HepG2 (cell line): Measurements from ENCODE around the gene PTPRM. TPM values are rescaled to one million over a fixed set of nuclear protein-coding genes. Genes with fewer than 3 reads are reported as not detected.

Experiments used
- EP300 ChIP-seq, 3 experiments: sonication (generic) in 1 of 3; formaldehyde crosslinking in 1 of 3; IDR thresholded peaks; 2 replicates each; pipeline versions ENCODE4 v1.5.1 to v1.6.1; 2011 to 2020; ENCODE audit warnings: low read depth in 2 of 3, low read length in 2 of 3, borderline replicate concordance in 1 of 3, improper control_type of control experiment in 1 of 3, mild to moderate bottlenecking in 1 of 3, missing genetic modification reagents in 1 of 3, moderate library complexity in 1 of 3
- FOXO1 ChIP-seq: sonication (generic); formaldehyde crosslinking; IDR thresholded peaks from 2 replicates; pipeline ENCODE4 v1.4.0; 2020; ENCODE audit warnings: missing genetic modification reagents
- HNRNPH1 ChIP-seq: fragments of 200-400 bp; formaldehyde crosslinking; optimal IDR thresholded peaks from 2 replicates; pipeline ENCODE3; 2017; ENCODE audit warnings: mild to moderate bottlenecking, low read depth, low read length
- IRF1 ChIP-seq: sonication (generic); formaldehyde crosslinking; IDR thresholded peaks from 2 replicates; pipeline ENCODE4 v1.4.0; 2020; ENCODE audit warnings: low read depth, mild to moderate bottlenecking, missing genetic modification reagents
- KDM3A ChIP-seq: IDR thresholded peaks from 2 replicates; pipeline ENCODE4 v1.6.1; 2018; ENCODE audit warnings: low read depth, missing compliant biosample characterization
- KMT2B ChIP-seq: IDR thresholded peaks from 2 replicates; pipeline ENCODE4 v1.6.1; 2016; ENCODE audit warnings: missing genetic modification reagents, missing compliant biosample characterization
- NCOR1 ChIP-seq: fragments of 200-600 bp; sonication (generic); IDR thresholded peaks from 2 replicates; pipeline ENCODE4 v1.7.0; 2017; ENCODE audit warnings: antibody characterized with exemption, low read length, borderline replicate concordance
- NR2F2 ChIP-seq: IDR thresholded peaks from 2 replicates; pipeline ENCODE4 v1.6.1; 2012; ENCODE audit warnings: low read depth, inconsistent platforms, borderline replicate concordance
- PPARG ChIP-seq: conservative IDR thresholded peaks from 2 replicates; pipeline ENCODE4 v1.6.1; 2016; ENCODE audit warnings: missing biosample characterization, missing genetic modification reagents
- RFXAP ChIP-seq: sonication (generic); formaldehyde crosslinking; IDR thresholded peaks from 2 replicates; pipeline ENCODE4 v1.4.0; 2020; ENCODE audit warnings: missing genetic modification reagents, borderline replicate concordance
- SIX4 ChIP-seq: sonication (generic); formaldehyde crosslinking; IDR thresholded peaks from 2 replicates; pipeline ENCODE4 v1.4.0; 2020; ENCODE audit warnings: missing genetic modification reagents
- TBX2 ChIP-seq: sonication (generic); formaldehyde crosslinking; IDR thresholded peaks from 2 replicates; pipeline ENCODE4 v1.5.0; 2020; ENCODE audit warnings: missing genetic modification reagents, mild to moderate bottlenecking, borderline replicate concordance
- ZBTB7A ChIP-seq: sonication (generic); formaldehyde crosslinking; IDR thresholded peaks from 2 replicates; pipeline ENCODE4 v1.8.0; 2022; ENCODE audit warnings: mild to moderate bottlenecking, missing genetic modification reagents
- ZFP91 ChIP-seq: sonication (generic); formaldehyde crosslinking; IDR thresholded peaks from 2 replicates; pipeline ENCODE4 v1.9.0; 2022; ENCODE audit warnings: missing genetic modification reagents, mild to moderate bottlenecking, borderline replicate concordance
- ZFX ChIP-seq: sonication (generic); formaldehyde crosslinking; IDR thresholded peaks from 2 replicates; pipeline ENCODE4 v1.4.0; 2020; ENCODE audit warnings: mild to moderate bottlenecking, low read depth, missing genetic modification reagents, moderate library complexity
- ZNF512B ChIP-seq: sonication (generic); formaldehyde crosslinking; IDR thresholded peaks from 2 replicates; pipeline ENCODE4 v1.5.1; 2020; ENCODE audit warnings: missing genetic modification reagents, mild to moderate bottlenecking, borderline replicate concordance
- ZNF619 ChIP-seq: sonication (generic); formaldehyde crosslinking; IDR thresholded peaks from 2 replicates; pipeline ENCODE4 v1.4.0; 2020; ENCODE audit warnings: mild to moderate bottlenecking, missing genetic modification reagents
- ZNF891 ChIP-seq: sonication (generic); formaldehyde crosslinking; IDR thresholded peaks from 2 replicates; pipeline ENCODE4 v1.5.0; 2020; ENCODE audit warnings: mild to moderate bottlenecking, missing genetic modification reagents
- ZSCAN12 ChIP-seq: sonication (generic); formaldehyde crosslinking; IDR thresholded peaks from 2 replicates; pipeline ENCODE4 v1.9.0; 2021; ENCODE audit warnings: mild to moderate bottlenecking, missing genetic modification reagents
- ZSCAN30 ChIP-seq: sonication (generic); formaldehyde crosslinking; IDR thresholded peaks from 2 replicates; pipeline ENCODE4 v1.5.0; 2020; ENCODE audit warnings: mild to moderate bottlenecking, missing genetic modification reagents
- polyA plus RNA-seq, 8 experiments: library from polyadenylated mRNA; depleted of rRNA in 3 of 8; stranded (reverse) in 7 of 8; unstranded in 1 of 8; fragments of >200 nt; fragmentation: Illumina TruSeq in 4 of 8; extraction: Trizol in 4 of 8; gene quantifications; 2 replicates each; pipeline versions ENCODE4 v1.2.1 to v1.2.3, GENCODE V29; 2011 to 2016; ENCODE audit warnings: low read depth in 4 of 8, missing spikeins in 1 of 8, mixed read lengths in 1 of 8; ENCODE audit not compliant: insufficient read depth in 1 of 8
- total RNA-seq, 5 experiments: library from RNA; depleted of rRNA; stranded (reverse); fragments of >200 nt; fragmentation: Illumina TruSeq; extraction: Trizol; gene quantifications; 2 replicates each; pipeline ENCODE4 v1.2.3, GENCODE V29; 2016; ENCODE audit warnings: low read depth in 1 of 5
- TF ChIP-seq, protein P1 (sequence below): IDR thresholded peaks from 2 replicates; pipeline ENCODE4 v1.6.1; 2016; ENCODE audit warnings: missing compliant biosample characterization, missing genetic modification reagents, borderline replicate concordance
- TF ChIP-seq, protein P2 (sequence below): sonication (generic); formaldehyde crosslinking; IDR thresholded peaks from 2 replicates; pipeline ENCODE4 v1.5.1; 2020; ENCODE audit warnings: mild to moderate bottlenecking, missing genetic modification reagents, moderate library complexity

The PTPRM gene
- total and polyA plus RNA-seq, 2 of the 13 experiments (the other 11 are each of a cell fraction or from before 2014, with no cell fraction given), result 12.6 to 108 TPM

- TF ChIP-seq ZNF512B (CRISPR knock-in tag), result peak; percentile 70; the same call in 1 of the 2 replicates
- TF ChIP-seq ZFP91 (CRISPR knock-in tag), result no peak
- 0 out of 2 replicates have a peak, but pooled peaks have one; percentile 69 for TF ChIP-seq RFXAP
- no peak for TF ChIP-seq SIX4 (CRISPR knock-in tag)
- TF ChIP-seq, protein P1, sequence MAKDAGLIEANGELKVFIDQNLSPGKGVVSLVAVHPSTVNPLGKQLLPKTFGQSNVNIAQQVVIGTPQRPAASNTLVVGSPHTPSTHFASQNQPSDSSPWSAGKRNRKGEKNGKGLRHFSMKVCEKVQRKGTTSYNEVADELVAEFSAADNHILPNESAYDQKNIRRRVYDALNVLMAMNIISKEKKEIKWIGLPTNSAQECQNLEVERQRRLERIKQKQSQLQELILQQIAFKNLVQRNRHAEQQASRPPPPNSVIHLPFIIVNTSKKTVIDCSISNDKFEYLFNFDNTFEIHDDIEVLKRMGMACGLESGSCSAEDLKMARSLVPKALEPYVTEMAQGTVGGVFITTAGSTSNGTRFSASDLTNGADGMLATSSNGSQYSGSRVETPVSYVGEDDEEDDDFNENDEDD (CRISPR knock-in tag), result no peak
- no peak for TF ChIP-seq ZBTB7A (CRISPR knock-in tag)
- peak; percentile 88 for TF ChIP-seq PPARG (CRISPR knock-in tag)
- TF ChIP-seq, protein P2, sequence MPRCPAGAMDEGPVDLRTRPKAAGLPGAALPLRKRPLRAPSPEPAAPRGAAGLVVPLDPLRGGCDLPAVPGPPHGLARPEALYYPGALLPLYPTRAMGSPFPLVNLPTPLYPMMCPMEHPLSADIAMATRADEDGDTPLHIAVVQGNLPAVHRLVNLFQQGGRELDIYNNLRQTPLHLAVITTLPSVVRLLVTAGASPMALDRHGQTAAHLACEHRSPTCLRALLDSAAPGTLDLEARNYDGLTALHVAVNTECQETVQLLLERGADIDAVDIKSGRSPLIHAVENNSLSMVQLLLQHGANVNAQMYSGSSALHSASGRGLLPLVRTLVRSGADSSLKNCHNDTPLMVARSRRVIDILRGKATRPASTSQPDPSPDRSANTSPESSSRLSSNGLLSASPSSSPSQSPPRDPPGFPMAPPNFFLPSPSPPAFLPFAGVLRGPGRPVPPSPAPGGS, result no peak
- TF ChIP-seq ZSCAN30 (CRISPR knock-in tag), result no peak
- no peak; the same call in 1 of the 2 replicates for TF ChIP-seq FOXO1 (CRISPR knock-in tag)
- no peak for TF ChIP-seq IRF1 (CRISPR knock-in tag)
- TF ChIP-seq TBX2 (CRISPR knock-in tag), result peak; percentile 54; the same call in 1 of the 2 replicates
- no peak for TF ChIP-seq NR2F2
- TF ChIP-seq ZNF619 (CRISPR knock-in tag), result 0 out of 2 replicates have a peak, but pooled peaks have one; percentile 66
- TF ChIP-seq ZSCAN12 (CRISPR knock-in tag), result no peak
- TF ChIP-seq EP300 (IDR thresholded peaks at IDR 0.05; ENCODE audit: low read depth in 2 of 2, low read length in 2 of 2), result peak in 1 of 2 experiments; percentile 43; a peak in 1 of 4 replicates
- TF ChIP-seq EP300 (CRISPR knock-in tag; IDR thresholded peaks at IDR 0.05; ENCODE audit: borderline replicate concordance), result no peak
- peak; percentile 84; the same call in 1 of the 2 replicates for TF ChIP-seq NCOR1
- peak; percentile 54 for TF ChIP-seq KMT2B (CRISPR knock-in tag)
- TF ChIP-seq ZFX (CRISPR knock-in tag), result peak; percentile 55; the same call in 1 of the 2 replicates
- TF ChIP-seq KDM3A (CRISPR knock-in tag), result no peak
- TF ChIP-seq HNRNPH1, result no peak
- TF ChIP-seq ZNF891, result no peak
Observed at GRCh38 chr18:7754725-7755181, 187.6 kb downstream of the PTPRM start (continued).
